DOHH2 (cell line): Measurements from ENCODE around the gene CLDN34.

Experiments
- H3F3A ChIP-seq: fragments of 200-600 bp; sonication (generic), shearing (Covaris generic); 2 replicates; pipeline ENCODE4 v1.6.0; 2016; ENCODE audit warnings: antibody characterized with exemption, mild to moderate bottlenecking; ENCODE audit not compliant: control insufficient read depth, insufficient read depth
- H3K27ac ChIP-seq: fragments of 200-600 bp; sonication (generic); 2 replicates; pipeline ENCODE4 v1.5.1; 2014; ENCODE audit warnings: low read depth, mild to moderate bottlenecking, low read length, moderate library complexity
- H3K27me3 ChIP-seq: fragments of 200-600 bp; sonication (generic); 2 replicates; pipeline ENCODE4 v1.6.1; 2014; ENCODE audit warnings: mild to moderate bottlenecking, low read length, mixed read lengths; ENCODE audit not compliant: control insufficient read depth
- H3K36me3 ChIP-seq: fragments of 200-600 bp; sonication (generic); 2 replicates; pipeline ENCODE4 v1.6.1; 2014; ENCODE audit warnings: mild to moderate bottlenecking, low read length, moderate library complexity, mixed read lengths; ENCODE audit not compliant: control insufficient read depth
- H3K4me1 ChIP-seq: fragments of 200-600 bp; sonication (generic); 2 replicates; pipeline ENCODE4 v1.6.1; 2014; ENCODE audit warnings: mild to moderate bottlenecking, low read length, mixed read lengths; ENCODE audit not compliant: control insufficient read depth
- H3K4me2 ChIP-seq: fragments of 200-600 bp; sonication (generic); 2 replicates; pipeline ENCODE4 v1.6.0; 2014; ENCODE audit warnings: mild to moderate bottlenecking, low read length, moderate library complexity
- H3K4me3 ChIP-seq: fragments of 200-600 bp; sonication (generic); 2 replicates; pipeline ENCODE4 v1.5.1; 2014; ENCODE audit warnings: mild to moderate bottlenecking, low read length, mixed read lengths
- H3K79me2 ChIP-seq: fragments of 200-600 bp; sonication (generic); 2 replicates; pipeline ENCODE4 v1.6.1; 2014; ENCODE audit warnings: mild to moderate bottlenecking, low read length, mixed read lengths; ENCODE audit not compliant: control insufficient read depth
- H3K9me2 ChIP-seq: fragments of 200-600 bp; sonication (generic); replicated peaks from 2 replicates; pipeline ENCODE4 v1.6.1; 2014; ENCODE audit warnings: mild to moderate bottlenecking, low read length, mixed read lengths; ENCODE audit not compliant: control insufficient read depth
- H3K9me3 ChIP-seq: fragments of 200-600 bp; sonication (generic); 2 replicates; pipeline ENCODE4 v1.6.1; 2014; ENCODE audit warnings: antibody characterized with exemption, low read length, mixed read lengths; ENCODE audit not compliant: control insufficient read depth, insufficient read depth
- H4K20me1 ChIP-seq: fragments of 200-600 bp; sonication (generic); 2 replicates; pipeline ENCODE4 v1.6.0; 2014; ENCODE audit warnings: low read depth, mild to moderate bottlenecking, antibody characterized with exemption, low read length, moderate library complexity; ENCODE audit not compliant: control insufficient read depth, insufficient read depth
- EZH2phosphoT487 ChIP-seq: fragments of 200-600 bp; sonication (generic); IDR thresholded peaks from 2 replicates; pipeline ENCODE4 v1.6.1; 2017; ENCODE audit warnings: borderline replicate concordance, mild to moderate bottlenecking, antibody characterized with exemption, low read length, moderate library complexity, mixed read lengths
- TF ChIP-seq, protein P1 (sequence below): fragments of 200-600 bp; sonication (generic); IDR thresholded peaks from one replicate; pipeline ENCODE4 v1.5.1; 2014; ENCODE audit warnings: antibody characterized with exemption, mild to moderate bottlenecking, low read depth, low read length; ENCODE audit not compliant: poor library complexity, severe bottlenecking

CLDN34 gene

DNA sequence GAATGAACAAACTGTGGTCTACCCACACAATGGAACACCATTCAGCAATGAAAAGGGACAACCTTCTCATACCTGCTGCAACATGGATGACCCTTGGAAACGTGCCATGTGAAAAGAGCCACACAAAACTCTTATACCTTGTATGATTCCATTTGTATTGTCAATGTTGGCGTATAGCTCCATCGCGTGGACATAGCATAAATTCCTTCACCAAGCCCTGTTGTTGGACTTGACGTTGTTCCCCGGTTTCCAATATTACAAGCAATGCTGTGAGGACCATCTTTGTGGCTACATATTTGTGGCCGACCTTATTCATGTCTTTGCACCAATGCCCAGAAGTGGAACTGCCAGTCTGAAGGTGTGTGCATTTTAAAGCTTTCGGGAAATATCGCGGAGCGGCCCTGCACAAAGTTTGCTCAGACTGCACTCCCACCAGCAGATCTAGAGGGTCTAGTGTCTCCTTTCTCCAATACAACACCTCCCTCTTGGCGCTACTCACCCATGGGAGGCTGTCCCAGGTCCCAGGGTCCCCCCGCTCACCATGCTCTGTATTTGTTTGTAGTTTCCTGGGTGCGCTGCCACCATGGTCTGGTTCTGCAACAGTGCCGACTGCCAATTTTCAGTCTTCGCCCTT, at the start of gene CLDN34:
Gene CLDN34 (plus strand): TSS at position 584 of the 634 bp plus-strand sequence. CDS start 0 bp downstream, at position 584.
- Histone ChIP-seq H3K27me3 (no peaks in the 10 kb centered on the region), H3K9me3 (no peaks in the 10 kb centered on the region), H3K4me2 (no peak within 1 kb of the TSS), H3K4me1 (no peaks in the 10 kb centered on the region), H3K4me3 (no peak within 1 kb of the TSS), H3K9me2 (no peaks in the 10 kb centered on the region), H3K27ac (no peak within 1 kb of the TSS), H4K20me1 (no peaks in the 10 kb centered on the region), H3F3A (no peaks in the 10 kb centered on the region), H3K79me2 (no peaks in the 10 kb centered on the region), H3K36me3 (no peaks in the 10 kb centered on the region)
- TF ChIP-seq EZH2phosphoT487, result no peak
- TF ChIP-seq, protein P1, sequence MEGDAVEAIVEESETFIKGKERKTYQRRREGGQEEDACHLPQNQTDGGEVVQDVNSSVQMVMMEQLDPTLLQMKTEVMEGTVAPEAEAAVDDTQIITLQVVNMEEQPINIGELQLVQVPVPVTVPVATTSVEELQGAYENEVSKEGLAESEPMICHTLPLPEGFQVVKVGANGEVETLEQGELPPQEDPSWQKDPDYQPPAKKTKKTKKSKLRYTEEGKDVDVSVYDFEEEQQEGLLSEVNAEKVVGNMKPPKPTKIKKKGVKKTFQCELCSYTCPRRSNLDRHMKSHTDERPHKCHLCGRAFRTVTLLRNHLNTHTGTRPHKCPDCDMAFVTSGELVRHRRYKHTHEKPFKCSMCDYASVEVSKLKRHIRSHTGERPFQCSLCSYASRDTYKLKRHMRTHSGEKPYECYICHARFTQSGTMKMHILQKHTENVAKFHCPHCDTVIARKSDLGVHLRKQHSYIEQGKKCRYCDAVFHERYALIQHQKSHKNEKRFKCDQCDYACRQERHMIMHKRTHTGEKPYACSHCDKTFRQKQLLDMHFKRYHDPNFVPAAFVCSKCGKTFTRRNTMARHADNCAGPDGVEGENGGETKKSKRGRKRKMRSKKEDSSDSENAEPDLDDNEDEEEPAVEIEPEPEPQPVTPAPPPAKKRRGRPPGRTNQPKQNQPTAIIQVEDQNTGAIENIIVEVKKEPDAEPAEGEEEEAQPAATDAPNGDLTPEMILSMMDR, result no peak

GRCh38 chrX:9917861-9918260, 49.3 kb upstream of the CLDN34 start:
- no peaks in the 10 kb centered on the region for H3K36me3 ChIP-seq
- no peaks in the 10 kb centered on the region for H3K9me2 ChIP-seq
- H3K4me1 ChIP-seq, result peaks cover 5% of the 10 kb centered on the region
- no peaks in the 10 kb centered on the region for H3F3A ChIP-seq
- H3K79me2 ChIP-seq, result no peaks in the 10 kb centered on the region
- H3K4me3 ChIP-seq, result no peak overlapping the region
- no peak for TF ChIP-seq EZH2phosphoT487
- TF ChIP-seq, protein P1, result no peak
- peaks cover 11% of the 10 kb centered on the region for H3K27me3 ChIP-seq
- H3K9me3 ChIP-seq, result no peaks in the 10 kb centered on the region
- H4K20me1 ChIP-seq, result no peaks in the 10 kb centered on the region
- H3K4me2 ChIP-seq, result no peak overlapping the region
- H3K27ac ChIP-seq, result no peak overlapping the region

DNA sequence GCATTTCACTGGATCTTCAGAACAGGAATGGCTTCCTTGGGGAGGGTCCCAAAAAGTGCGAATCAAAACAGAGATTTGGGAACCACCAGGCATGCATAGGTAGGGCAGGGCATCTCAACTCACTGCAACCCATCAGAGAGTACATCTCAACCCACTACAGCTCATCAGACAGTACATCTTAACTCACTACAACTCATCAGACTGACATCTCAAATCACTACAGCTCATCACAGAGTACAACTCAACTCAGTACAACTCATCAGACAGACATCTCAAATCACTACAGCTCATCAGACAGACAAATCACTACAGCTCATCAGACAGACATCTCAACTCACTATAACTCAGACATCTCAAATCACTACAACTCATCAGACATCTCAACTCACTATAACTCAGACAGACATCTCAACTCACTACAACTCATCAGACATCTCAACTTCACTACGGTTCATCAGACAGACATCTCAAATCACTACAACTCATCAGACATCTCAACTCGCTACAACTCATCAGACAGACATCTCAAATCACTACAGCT, 47.5 kb upstream of the CLDN34 start:
- H3K4me3 ChIP-seq, result no peak overlapping the region
- no peaks in the 10 kb centered on the region for H3K9me3 ChIP-seq
- H3F3A ChIP-seq, result no peaks in the 10 kb centered on the region
- no peaks in the 10 kb centered on the region for H3K36me3 ChIP-seq
- H3K4me2 ChIP-seq, result no peak overlapping the region
- H3K79me2 ChIP-seq, result no peaks in the 10 kb centered on the region
- H4K20me1 ChIP-seq, result no peaks in the 10 kb centered on the region
- peaks cover 4% of the 10 kb centered on the region; the same call in 1 of the 2 replicates for H3K27me3 ChIP-seq
- H3K4me1 ChIP-seq, result no peaks in the 10 kb centered on the region
- no peaks in the 10 kb centered on the region for H3K9me2 ChIP-seq
- no peak for TF ChIP-seq EZH2phosphoT487
- TF ChIP-seq, protein P1, result no peak
- H3K27ac ChIP-seq, result no peak overlapping the region
